GM21825 (cell line): Measurements from ENCODE around the gene ARAP2.
A peak's percentile ranks its signal among the peaks of the same experiment; 100 is the strongest.

Experiments
- ATAC-seq: cut with Tn5 transposase; IDR thresholded peaks from one replicate; pipeline ENCODE4 v1.9.1; 2021; ENCODE audit warnings: mild to moderate bottlenecking, moderate library complexity; ENCODE audit not compliant: unreplicated experiment

The ARAP2 gene

GRCh38 chr4:36133658-36134057 is 110.7 kb downstream of the ARAP2 start:
- no peak for ATAC-seq

DNA sequence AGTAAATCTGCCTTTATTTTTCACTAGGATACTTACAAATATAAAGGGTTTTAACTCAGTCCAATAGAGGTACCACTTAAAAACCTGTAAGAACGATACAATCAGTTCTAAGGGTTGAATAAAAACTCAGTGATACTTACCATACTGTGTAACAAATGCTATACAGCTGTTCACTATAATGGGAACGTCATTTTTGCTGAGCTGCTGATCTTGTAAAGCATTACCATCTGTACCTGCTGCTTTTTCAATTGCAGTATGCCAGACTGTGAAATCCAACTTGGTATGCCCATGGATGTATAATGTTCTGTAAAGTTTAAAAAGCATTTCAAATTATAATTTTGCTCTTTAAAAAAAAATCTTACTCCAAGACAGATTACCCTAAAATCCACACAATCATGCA is 111.2 kb downstream of the ARAP2 start:
- no peak for ATAC-seq

- no peak for ATAC-seq
Observed at GRCh38 chr4:36130641-36131040, 113.7 kb downstream of the ARAP2 start.

- ATAC-seq, result no peak
Observed at GRCh38 chr4:36128689-36129088, 115.6 kb downstream of the ARAP2 start.

DNA sequence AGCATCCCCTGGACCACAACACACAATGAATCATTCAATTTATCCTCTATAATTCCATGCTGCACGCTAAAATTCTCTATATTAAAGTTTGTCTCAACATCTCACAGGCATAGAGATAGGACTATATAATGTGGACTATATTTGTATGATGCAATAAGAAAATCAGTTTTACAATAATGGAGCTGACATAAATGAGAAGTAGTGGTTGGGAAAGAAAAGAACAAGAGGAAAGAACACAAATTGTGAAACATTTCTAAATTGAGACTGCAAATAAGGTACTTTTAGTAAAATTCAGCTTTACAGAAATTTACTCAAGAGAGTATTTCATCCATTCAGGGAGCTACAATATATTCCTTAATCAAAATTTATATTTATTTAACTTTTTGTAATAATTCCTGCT is 120.4 kb downstream of the ARAP2 start:
- ATAC-seq, result no peak

DNA sequence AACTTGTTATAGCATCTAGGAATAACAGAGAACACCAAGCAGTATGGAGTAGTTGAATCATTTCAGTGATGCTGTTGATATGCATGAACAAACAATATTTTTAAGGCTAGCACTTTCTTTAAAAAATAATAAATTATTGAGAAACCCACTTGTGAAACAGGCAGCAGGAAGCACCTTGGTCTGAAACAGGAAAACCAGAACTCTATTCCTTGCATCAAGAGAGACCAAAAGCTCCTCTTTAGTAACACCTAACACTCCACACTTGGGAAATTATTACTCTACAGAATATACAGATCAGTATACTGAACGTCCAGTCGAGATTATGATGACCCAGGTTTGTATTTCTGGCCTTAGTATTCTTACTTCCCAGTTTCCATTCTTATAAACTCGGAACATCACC is 129.0 kb downstream of the ARAP2 start:
- ATAC-seq, result no peak

DNA sequence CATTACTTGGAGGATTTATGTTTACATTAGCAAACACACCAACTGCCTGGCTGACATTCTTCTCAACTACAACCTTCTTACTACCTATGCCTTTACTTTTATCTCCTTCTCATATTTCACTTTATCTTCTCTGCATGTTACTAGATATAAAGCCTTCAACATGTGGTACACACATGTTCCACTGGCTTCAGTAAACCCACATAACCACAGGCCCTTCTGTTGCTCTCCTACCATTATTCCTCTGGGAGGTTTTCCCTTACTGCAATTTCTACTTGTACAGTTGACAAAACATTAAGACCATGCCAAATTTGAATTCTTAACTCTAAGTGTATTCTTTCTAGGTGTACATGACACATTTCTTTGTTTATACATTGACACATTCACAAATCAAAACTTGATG is 133.1 kb downstream of the ARAP2 start:
- ATAC-seq, result no peak

DNA sequence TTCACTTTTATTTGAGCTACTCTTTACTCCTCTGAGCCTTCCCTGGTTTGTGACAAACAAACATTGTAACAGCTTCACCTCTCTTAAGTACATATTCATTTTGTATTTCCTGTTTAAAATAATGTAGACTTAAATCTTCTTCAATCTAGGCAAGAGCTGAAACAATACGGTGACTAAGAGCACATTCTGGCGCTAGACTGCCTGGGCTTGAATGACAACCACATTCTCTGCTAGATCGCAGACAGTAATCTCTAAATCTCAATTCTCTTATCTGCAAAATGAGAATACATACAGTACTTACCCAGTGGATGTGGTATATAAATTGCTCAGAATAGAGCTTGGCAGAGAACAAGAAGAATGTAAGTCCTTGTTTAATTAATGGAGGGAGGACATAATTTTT is 144.8 kb downstream of the ARAP2 start:
- ATAC-seq, result no peak

- no peak for ATAC-seq
Observed at GRCh38 chr4:36094995-36095394, 149.3 kb downstream of the ARAP2 start.

GRCh38 chr4:36091997-36092396 is 152.3 kb downstream of the ARAP2 start:
- no peak for ATAC-seq

- no peak for ATAC-seq
Observed at GRCh38 chr4:36088542-36088941, 155.8 kb downstream of the ARAP2 start.

DNA sequence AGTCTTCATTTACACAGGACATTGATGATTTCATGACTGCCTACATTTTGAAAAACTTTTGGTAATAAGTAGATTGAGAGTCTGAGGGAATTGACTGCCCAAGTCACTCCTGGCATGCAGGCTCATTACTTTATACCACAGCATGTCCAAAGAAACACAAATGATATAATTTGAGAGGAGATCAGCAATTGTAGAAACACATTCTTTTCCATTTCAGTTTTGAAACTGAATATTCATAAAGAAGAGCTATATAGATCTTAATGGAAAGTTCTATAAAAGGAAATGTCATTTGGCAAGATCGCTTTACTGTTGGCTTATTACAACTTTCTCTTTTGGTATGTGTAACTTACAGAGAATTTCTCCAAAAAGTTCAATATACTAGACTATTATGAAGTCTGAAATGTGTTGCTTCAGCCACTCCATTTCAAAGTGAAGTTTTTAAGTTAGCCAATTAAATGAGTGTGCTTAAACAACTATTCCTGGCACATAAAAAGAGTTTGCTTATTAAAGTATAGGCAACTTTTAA is 158.0 kb downstream of the ARAP2 start:
- no peak for ATAC-seq

DNA sequence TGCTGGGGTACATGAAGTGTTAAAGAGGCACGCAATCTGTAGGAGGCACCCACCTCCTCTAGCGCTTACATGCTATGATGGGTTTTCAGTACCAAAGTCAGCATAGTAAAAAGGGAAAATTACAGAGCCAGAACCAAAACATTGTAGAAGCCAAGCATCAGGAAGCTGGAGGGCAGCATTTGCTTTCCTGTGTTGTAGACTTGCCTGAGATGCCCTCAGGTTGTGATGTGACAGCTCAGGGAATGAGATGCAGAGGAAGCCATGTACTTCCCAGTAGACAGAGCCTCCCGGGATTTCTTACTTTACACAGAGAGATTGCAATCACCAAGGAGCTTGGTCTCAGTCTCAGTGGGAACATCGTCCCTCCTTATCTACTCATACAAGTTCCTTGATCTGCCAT is 161.5 kb downstream of the ARAP2 start:
- ATAC-seq, result no peak

- peak; percentile 97 for ATAC-seq
Observed at GRCh38 chr4:36081185-36081584, 163.1 kb downstream of the ARAP2 start.

GRCh38 chr4:36079666-36080065 is 164.6 kb downstream of the ARAP2 start:
- no peak for ATAC-seq

GRCh38 chr4:36078319-36078718 is 166.0 kb downstream of the ARAP2 start:
- ATAC-seq, result no peak

DNA sequence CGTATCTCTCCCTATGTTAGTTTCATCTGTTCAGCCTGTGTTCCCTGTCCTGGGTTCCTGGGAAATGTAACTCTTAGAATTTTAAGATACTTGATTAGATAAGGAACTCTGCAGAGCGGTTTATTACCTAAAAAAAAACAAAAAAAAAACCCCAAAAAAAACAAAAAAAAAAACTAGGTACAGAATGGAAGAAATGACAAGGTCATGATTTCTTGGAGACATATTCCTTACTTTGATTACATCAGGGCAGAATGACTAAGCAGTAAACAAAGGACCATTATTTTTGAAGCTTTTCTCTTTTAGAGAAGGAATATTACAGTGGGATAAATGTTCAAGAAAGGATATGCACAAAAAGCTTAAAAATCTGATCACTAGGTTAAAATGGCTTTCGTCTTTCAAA is 171.8 kb downstream of the ARAP2 start:
- ATAC-seq, result no peak

GRCh38 chr4:36067116-36067515 is 177.2 kb downstream of the ARAP2 start:
- ATAC-seq, result no peak

DNA sequence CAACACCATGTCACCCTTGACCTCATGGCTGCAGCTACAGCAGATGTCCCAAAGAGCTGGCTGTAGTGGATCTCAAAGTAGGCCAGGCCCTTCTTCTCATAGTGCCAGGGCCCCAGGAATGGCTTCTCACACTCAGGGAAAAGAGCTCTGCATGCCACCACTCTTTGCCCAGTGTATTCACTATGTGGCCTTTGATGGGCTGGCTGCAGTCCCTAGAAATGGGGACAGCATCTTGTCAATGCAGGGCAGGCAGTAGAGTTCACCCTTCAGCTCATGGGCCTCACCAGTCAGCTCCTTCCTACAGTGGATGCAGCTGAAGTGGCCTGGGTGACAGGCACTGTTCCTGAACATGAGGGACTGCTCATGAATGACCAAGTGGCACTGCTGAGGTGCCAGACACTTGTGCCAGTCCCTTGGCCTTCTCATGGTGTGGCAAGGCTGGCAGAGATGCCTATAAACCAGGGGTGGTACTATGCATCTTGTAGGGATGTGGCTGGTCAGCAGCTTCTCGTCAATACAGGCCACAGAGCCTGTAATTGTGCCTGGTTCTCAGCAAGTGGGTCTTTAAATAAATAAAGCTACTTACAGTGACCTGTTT is 178.9 kb downstream of the ARAP2 start:
- ATAC-seq, result no peak

DNA sequence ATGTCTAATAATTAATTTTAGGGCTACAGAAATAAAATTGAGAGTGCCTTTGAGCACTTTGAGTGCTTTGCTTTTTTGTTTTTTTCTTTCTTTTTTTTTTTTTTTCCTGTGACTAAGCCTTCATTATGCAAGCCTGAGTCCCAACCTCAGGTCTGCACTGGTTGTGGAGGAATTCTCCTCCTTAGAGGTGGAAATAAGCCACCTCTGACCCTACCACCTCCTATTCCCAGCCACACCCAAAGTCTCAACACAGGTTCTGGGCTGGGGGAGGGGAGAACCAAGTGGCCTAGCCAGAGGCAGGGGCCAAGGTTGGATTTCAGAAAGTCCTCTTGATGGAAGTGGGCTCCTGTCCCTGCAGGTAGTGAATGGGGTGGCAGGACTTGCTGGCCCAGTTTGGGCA is 180.2 kb downstream of the ARAP2 start:
- ATAC-seq, result no peak

- no peak for ATAC-seq
Observed at GRCh38 chr4:36056136-36056535, 188.2 kb downstream of the ARAP2 start.

DNA sequence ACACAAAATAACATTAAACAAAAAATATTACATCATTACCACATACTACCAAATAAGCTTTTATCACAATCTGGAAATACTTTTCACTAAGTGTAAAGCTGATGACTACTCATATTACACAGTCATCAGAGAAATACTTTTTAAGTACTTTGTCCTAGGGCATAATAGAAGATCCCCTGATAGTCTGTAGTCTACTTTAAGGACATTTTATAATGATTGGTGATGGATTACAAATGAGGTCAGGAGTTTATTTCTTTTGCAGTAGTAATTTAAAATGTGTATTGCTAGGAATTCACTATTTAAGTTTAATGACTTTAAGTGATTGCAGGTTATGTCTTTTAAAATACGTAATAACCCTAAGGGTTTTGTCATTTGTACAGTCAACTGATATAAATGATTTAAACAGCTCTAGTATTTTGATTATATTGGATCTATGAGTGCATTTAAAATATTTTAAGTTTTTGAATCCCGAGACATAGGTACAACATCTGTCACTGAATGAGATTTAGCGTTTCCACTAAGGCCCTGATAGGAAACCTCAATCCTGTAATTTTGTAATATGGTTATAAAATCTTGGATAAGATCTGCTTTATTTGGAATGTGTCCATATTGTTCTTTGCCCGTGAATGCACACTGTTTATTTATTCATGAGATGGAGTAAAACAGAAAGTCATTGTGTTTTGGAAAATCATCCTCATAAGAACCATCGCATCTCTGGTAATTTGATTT is 189.5 kb downstream of the ARAP2 start:
- no peak for ATAC-seq

- ATAC-seq, result no peak
Observed at GRCh38 chr4:36053930-36054329, 190.4 kb downstream of the ARAP2 start.
